Thoracic aorta (tissue), 2 donors: ENCODE data around the gene AHDC1. TPM values are rescaled to one million over a fixed set of nuclear protein-coding genes. Genes with fewer than 3 reads are reported as not detected.

ENCODE experiments used
- ATAC-seq: fragments of 150-250 bp; one replicate; pipeline ENCODE4 v1.8.0; 2017; ENCODE audit warnings: low read depth; ENCODE audit not compliant: insufficient number of reproducible peaks, low FRiP score
- DNase-seq: peaks from one replicate; pipeline ENCODE4 v3.0.0-alpha.2; 2020; ENCODE audit warnings: low spot score
- H3K27ac ChIP-seq, 2 donors: fragments of 200-600 bp; sonication (generic); 1 replicate in 1 of 2; 2 replicates in 1 of 2; pipeline ENCODE4 v1.5.1; 2016; ENCODE audit warnings: mild to moderate bottlenecking in 2 of 2, moderate library complexity in 2 of 2
- H3K27me3 ChIP-seq: fragments of 200-600 bp; sonication (generic); replicated peaks from 2 replicates; pipeline ENCODE4 v1.6.0; 2016; ENCODE audit warnings: mild to moderate bottlenecking; ENCODE audit not compliant: insufficient read depth
- H3K36me3 ChIP-seq: fragments of 200-600 bp; sonication (generic); one replicate; pipeline ENCODE4 v1.5.1; 2016
- H3K4me1 ChIP-seq, 2 donors: fragments of 200-600 bp; sonication (generic); 1 replicate in 1 of 2; 2 replicates in 1 of 2; pipeline versions ENCODE4 v1.5.1 to v1.6.0; 2016; ENCODE audit warnings: low read depth in 2 of 2, mild to moderate bottlenecking in 1 of 2; ENCODE audit not compliant: control insufficient read depth in 1 of 2
- H3K4me3 ChIP-seq: fragments of 200-600 bp; sonication (generic); 2 replicates; pipeline ENCODE4 v1.5.1; 2016; ENCODE audit warnings: mild to moderate bottlenecking
- H3K9me3 ChIP-seq: fragments of 200-600 bp; sonication (generic); 2 replicates; pipeline ENCODE4 v1.5.1; 2016
- CTCF ChIP-seq: fragments of 200-600 bp; sonication (generic); IDR thresholded peaks from one replicate; pipeline ENCODE4 v1.5.1; 2019; ENCODE audit warnings: antibody characterized with exemption
- total RNA-seq, 2 donors: library from RNA; depleted of rRNA; stranded (reverse); fragments of >200 nt; gene quantifications; one replicate each; pipeline versions ENCODE4 v1.1.0 to v1.2.3, GENCODE V29; 2016

Gene AHDC1
- total RNA-seq, 2 donors from 2014 or later: 38.3 to 55.4 TPM

GRCh38 chr1:27563591-27564471, 40.1 kb downstream of the AHDC1 start:
- Histone ChIP-seq H3K36me3 (no peaks in the 10 kb centered on the region), H3K27me3 (no peaks in the 10 kb centered on the region), H3K27ac (peak overlapping the region; percentile 77 to 97), H3K4me1 (peaks cover 72 to 97% of the 10 kb centered on the region in 2 donors), H3K9me3 (no peaks in the 10 kb centered on the region), H3K4me3 (peak overlapping the region; percentile 53)
- ATAC-seq (peak; percentile 27), DNase-seq (no peak)
- no peak for TF ChIP-seq CTCF

- no peaks in the 10 kb centered on the region for H3K9me3 ChIP-seq
- peak overlapping the region; percentile 77 to 97 for H3K27ac ChIP-seq
- DNase-seq (no peak), ATAC-seq (no peak)
- H3K4me1 ChIP-seq: peaks cover 71 to 99% of the 10 kb centered on the region in 2 donors
- no peak for TF ChIP-seq CTCF
- peak overlapping the region; percentile 53 for H3K4me3 ChIP-seq
- no peaks in the 10 kb centered on the region for H3K27me3 ChIP-seq
- peaks cover 6% of the 10 kb centered on the region for H3K36me3 ChIP-seq
These were observed 40.7 kb downstream of the AHDC1 start for GRCh38 chr1:27563341-27563590.

GRCh38 chr1:27562534-27563340, 41.2 kb downstream of the AHDC1 start:
- TF ChIP-seq CTCF: no peak
- DNase-seq (no peak), ATAC-seq (no peak)
- Histone ChIP-seq H3K27me3 (no peaks in the 10 kb centered on the region), H3K4me3 (peak overlapping the region; percentile 53), H3K4me1 (peaks cover 69 to 99% of the 10 kb centered on the region in 2 donors), H3K36me3 (peaks cover 11% of the 10 kb centered on the region), H3K9me3 (no peaks in the 10 kb centered on the region), H3K27ac (peak overlapping the region; percentile 81 to 97)

- H3K4me3 ChIP-seq: peak overlapping the region; percentile 20
- peaks cover 64 to 97% of the 10 kb centered on the region in 2 donors for H3K4me1 ChIP-seq
- H3K36me3 ChIP-seq: peaks cover 12% of the 10 kb centered on the region
- no peaks in the 10 kb centered on the region for H3K9me3 ChIP-seq
- DNase-seq (no peak), ATAC-seq (no peak)
- no peak for TF ChIP-seq CTCF
- no peaks in the 10 kb centered on the region for H3K27me3 ChIP-seq
- peak overlapping the region; percentile 81 to 97 for H3K27ac ChIP-seq
These were observed 41.9 kb downstream of the AHDC1 start for GRCh38 chr1:27562021-27562420.
